ENCODE measurements around the gene TCTN3. TPM values are rescaled to one million over a fixed set of nuclear protein-coding genes. Genes with fewer than 3 reads are reported as not detected.

The TCTN3 gene
- total and polyA plus RNA-seq, 10 of the 15 experiments (the other 5 are each of a cell fraction or from before 2014, with no cell fraction given): 20.0 to 48.7 (median 29.1) TPM

DNA sequence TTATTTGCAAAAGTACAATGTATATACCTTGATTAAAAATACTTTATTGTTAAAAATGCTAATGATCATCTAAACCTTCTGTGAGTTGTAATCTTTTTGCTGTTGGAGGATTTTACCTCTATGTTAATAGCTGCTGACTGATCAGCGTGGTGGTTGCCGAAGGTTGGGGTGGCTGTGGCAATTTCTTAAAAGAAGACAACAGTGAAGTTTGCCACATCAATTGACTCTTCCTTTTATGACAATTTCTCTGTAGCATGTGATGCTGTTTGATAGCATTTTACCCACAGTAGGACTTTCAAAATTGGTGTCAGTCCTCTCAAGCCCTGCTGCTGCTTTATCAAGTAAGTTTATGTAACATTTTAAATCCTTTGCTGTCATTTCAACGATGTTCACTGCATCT, 45.3 kb upstream of the TCTN3 start:
- Histone ChIP-seq H3K27me3 (replicated peaks in 1 of 2; ENCODE audit: control insufficient read depth in 2 of 2, insufficient read depth in 2 of 2, low read length in 1 of 2) (no peaks in the 10 kb centered on the region), H4K20me1 (ENCODE audit: control insufficient read depth, insufficient read depth) (no peaks in the 10 kb centered on the region), H3K4me1 (ENCODE audit: control insufficient read depth, insufficient read depth, low read length) (peaks cover 9% of the 10 kb centered on the region), H3K4me2 (ENCODE audit: control insufficient read depth, insufficient read depth) (no peak overlapping the region), H2AFZ (ENCODE audit: control insufficient read depth, low read depth, low read length) (no peak overlapping the region), H3K4me3 (no peak overlapping the region), H3K9ac (ENCODE audit: control insufficient read depth, insufficient read depth, low read length) (no peak overlapping the region), H3K79me2 (ENCODE audit: control insufficient read depth, insufficient read depth, low read length) (peaks cover 7% of the 10 kb centered on the region), H3K36me3 (ENCODE audit: control insufficient read depth in 2 of 2, insufficient read depth in 2 of 2, low read length in 1 of 2) (no peaks in the 10 kb centered on the region), H3K9me3 (replicated peaks; ENCODE audit: control insufficient read depth, insufficient read depth, low read length) (no peaks in the 10 kb centered on the region; the same call in 2 of the 3 replicates), H3K27ac (ENCODE audit: control insufficient read depth, insufficient read depth) (no peak overlapping the region)
- CTCF ChIA-PET: interaction anchor here (1.4 to 3.8 kb wide), 2 partner anchors 8 to 45 kb away, joined by 3 to 21 read pairs; partner anchors contain the start of gene TCTN3
- 88% methylated on average over 3 of the region's 3 CpGs for WGBS (ENCODE audit: insufficient coverage, insufficient replicate concordance, low lambda C conversion rate, missing lambda C conversion rate)
- in situ Hi-C loops (cut with MboI) (no loop called here), intact Hi-C loops (cut with micrococcal nuclease; ENCODE audit: unreplicated experiment) (no loop called here)
- ATAC-seq: no peak
- SMC1A ChIA-PET (ENCODE audit: uncharacterized antibody, unreplicated experiment): no interaction called here
- POLR2A ChIA-PET: interaction anchor here (0.9 kb wide), 1 partner anchor 101 kb away, joined by 3 read pairs; no protein-coding TSS in a partner anchor
- BruUV-seq (replicated peaks): no TSS peak
- RAD21 ChIA-PET (ENCODE audit: unreplicated experiment): no interaction called here
- no peak for DNase-seq (ENCODE audit: low read depth, low spot score)
- FAIRE-seq: no peak
- TF ChIP-seq, protein P1, sequence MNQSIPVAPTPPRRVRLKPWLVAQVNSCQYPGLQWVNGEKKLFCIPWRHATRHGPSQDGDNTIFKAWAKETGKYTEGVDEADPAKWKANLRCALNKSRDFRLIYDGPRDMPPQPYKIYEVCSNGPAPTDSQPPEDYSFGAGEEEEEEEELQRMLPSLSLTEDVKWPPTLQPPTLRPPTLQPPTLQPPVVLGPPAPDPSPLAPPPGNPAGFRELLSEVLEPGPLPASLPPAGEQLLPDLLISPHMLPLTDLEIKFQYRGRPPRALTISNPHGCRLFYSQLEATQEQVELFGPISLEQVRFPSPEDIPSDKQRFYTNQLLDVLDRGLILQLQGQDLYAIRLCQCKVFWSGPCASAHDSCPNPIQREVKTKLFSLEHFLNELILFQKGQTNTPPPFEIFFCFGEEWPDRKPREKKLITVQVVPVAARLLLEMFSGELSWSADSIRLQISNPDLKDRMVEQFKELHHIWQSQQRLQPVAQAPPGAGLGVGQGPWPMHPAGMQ (IDR thresholded peaks at IDR 0.05; ENCODE audit: borderline replicate concordance): no peak
- no peak for TF ChIP-seq GATAD2B (conservative IDR thresholded peaks at IDR 0.05; ENCODE audit: low read depth)
- TF ChIP-seq BHLHE40 (IDR thresholded peaks at IDR 0.05; ENCODE audit: borderline replicate concordance in 1 of 2, low read depth in 2 of 2, low read length in 1 of 2): no peak
- TF ChIP-seq, protein P2, sequence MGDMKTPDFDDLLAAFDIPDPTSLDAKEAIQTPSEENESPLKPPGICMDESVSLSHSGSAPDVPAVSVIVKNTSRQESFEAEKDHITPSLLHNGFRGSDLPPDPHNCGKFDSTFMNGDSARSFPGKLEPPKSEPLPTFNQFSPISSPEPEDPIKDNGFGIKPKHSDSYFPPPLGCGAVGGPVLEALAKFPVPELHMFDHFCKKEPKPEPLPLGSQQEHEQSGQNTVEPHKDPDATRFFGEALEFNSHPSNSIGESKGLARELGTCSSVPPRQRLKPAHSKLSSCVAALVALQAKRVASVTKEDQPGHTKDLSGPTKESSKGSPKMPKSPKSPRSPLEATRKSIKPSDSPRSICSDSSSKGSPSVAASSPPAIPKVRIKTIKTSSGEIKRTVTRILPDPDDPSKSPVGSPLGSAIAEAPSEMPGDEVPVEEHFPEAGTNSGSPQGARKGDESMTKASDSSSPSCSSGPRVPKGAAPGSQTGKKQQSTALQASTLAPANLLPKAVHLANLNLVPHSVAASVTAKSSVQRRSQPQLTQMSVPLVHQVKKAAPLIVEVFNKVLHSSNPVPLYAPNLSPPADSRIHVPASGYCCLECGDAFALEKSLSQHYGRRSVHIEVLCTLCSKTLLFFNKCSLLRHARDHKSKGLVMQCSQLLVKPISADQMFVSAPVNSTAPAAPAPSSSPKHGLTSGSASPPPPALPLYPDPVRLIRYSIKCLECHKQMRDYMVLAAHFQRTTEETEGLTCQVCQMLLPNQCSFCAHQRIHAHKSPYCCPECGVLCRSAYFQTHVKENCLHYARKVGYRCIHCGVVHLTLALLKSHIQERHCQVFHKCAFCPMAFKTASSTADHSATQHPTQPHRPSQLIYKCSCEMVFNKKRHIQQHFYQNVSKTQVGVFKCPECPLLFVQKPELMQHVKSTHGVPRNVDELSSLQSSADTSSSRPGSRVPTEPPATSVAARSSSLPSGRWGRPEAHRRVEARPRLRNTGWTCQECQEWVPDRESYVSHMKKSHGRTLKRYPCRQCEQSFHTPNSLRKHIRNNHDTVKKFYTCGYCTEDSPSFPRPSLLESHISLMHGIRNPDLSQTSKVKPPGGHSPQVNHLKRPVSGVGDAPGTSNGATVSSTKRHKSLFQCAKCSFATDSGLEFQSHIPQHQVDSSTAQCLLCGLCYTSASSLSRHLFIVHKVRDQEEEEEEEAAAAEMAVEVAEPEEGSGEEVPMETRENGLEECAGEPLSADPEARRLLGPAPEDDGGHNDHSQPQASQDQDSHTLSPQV (IDR thresholded peaks at IDR 0.05): no peak
- no peak for TF ChIP-seq MTA2 (IDR thresholded peaks at IDR 0.05; ENCODE audit: low read depth)
- no peak for TF ChIP-seq LARP7 (IDR thresholded peaks at IDR 0.05)
- no peak for TF ChIP-seq SPI1 (IDR thresholded peaks at IDR 0.05; ENCODE audit: borderline replicate concordance, insufficient read depth, low read depth, low read length)
- TF ChIP-seq MYC (IDR thresholded peaks at IDR 0.05; ENCODE audit: insufficient read depth, insufficient read length, insufficient replicate concordance, low read length, severe bottlenecking): no peak
- TF ChIP-seq SIN3A (IDR thresholded peaks at IDR 0.05; ENCODE audit: low read depth, low read length): no peak
- no peak for TF ChIP-seq CBX5 (IDR thresholded peaks at IDR 0.05; ENCODE audit: low read depth)
- no peak for TF ChIP-seq ETV6 (conservative IDR thresholded peaks at IDR 0.05 in 1 of 2, IDR thresholded peaks at IDR 0.05 in 1 of 2; ENCODE audit: borderline replicate concordance in 1 of 2, low read depth in 1 of 2)
- TF ChIP-seq CREM (IDR thresholded peaks at IDR 0.05; ENCODE audit: low read depth): no peak
- TF ChIP-seq, protein P3, sequence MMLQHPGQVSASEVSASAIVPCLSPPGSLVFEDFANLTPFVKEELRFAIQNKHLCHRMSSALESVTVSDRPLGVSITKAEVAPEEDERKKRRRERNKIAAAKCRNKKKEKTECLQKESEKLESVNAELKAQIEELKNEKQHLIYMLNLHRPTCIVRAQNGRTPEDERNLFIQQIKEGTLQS (IDR thresholded peaks at IDR 0.05; ENCODE audit: borderline replicate concordance, extremely low read depth, low read depth, low read length): no peak
- TF ChIP-seq, protein P4, sequence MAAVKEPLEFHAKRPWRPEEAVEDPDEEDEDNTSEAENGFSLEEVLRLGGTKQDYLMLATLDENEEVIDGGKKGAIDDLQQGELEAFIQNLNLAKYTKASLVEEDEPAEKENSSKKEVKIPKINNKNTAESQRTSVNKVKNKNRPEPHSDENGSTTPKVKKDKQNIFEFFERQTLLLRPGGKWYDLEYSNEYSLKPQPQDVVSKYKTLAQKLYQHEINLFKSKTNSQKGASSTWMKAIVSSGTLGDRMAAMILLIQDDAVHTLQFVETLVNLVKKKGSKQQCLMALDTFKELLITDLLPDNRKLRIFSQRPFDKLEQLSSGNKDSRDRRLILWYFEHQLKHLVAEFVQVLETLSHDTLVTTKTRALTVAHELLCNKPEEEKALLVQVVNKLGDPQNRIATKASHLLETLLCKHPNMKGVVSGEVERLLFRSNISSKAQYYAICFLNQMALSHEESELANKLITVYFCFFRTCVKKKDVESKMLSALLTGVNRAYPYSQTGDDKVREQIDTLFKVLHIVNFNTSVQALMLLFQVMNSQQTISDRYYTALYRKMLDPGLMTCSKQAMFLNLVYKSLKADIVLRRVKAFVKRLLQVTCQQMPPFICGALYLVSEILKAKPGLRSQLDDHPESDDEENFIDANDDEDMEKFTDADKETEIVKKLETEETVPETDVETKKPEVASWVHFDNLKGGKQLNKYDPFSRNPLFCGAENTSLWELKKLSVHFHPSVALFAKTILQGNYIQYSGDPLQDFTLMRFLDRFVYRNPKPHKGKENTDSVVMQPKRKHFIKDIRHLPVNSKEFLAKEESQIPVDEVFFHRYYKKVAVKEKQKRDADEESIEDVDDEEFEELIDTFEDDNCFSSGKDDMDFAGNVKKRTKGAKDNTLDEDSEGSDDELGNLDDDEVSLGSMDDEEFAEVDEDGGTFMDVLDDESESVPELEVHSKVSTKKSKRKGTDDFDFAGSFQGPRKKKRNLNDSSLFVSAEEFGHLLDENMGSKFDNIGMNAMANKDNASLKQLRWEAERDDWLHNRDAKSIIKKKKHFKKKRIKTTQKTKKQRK (IDR thresholded peaks at IDR 0.05; ENCODE audit: low read depth, low read length): no peak
- TF ChIP-seq BACH1 (IDR thresholded peaks at IDR 0.05; ENCODE audit: borderline replicate concordance): no peak

Data from GM12878 (cell line).